Measurements from ENCODE around the gene SLC12A7.

DNA sequence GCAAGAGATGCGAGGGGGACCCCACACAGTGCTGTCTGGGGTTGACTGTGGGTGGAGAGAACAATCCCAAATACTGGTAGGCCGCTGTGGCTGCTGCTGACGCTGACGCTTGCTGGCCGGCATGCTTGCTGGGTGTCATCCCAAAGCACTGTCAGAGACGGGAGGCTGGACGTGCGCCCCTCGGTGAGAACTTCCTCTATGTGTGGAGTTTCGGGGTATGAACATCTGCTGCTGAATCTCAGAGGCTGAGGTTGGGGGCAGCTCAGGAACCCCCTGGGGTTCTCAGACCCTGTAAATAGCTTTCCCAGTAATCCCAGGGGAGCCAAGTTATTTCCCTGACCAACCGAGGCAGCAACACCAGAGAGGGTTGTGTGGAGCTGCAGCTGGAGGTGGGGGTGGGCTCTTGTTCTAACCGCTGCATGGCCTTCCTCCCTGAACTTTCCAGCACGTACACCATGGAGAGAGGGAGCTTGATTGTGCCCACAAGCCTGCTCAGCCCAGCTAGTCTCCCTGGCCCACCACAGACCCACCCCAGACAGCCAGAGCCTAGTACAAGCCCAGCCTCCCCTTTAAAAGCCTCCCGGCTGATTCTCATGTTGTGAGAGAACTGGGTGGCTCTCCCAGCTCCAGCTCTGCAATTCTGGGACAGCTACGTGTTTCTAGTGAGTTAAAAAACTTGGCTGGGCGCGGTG, 21.8 kb upstream of the SLC12A7 start:
- no peak for TF ChIP-seq POLR2A (IDR thresholded peaks at IDR 0.05; ENCODE audit: low read length)
- TF ChIP-seq GATA1 (IDR thresholded peaks at IDR 0.05; ENCODE audit: low read depth, low read length): no peak
